ENCODE measurements around the gene DNAH10.

DNAH10 gene

DNA sequence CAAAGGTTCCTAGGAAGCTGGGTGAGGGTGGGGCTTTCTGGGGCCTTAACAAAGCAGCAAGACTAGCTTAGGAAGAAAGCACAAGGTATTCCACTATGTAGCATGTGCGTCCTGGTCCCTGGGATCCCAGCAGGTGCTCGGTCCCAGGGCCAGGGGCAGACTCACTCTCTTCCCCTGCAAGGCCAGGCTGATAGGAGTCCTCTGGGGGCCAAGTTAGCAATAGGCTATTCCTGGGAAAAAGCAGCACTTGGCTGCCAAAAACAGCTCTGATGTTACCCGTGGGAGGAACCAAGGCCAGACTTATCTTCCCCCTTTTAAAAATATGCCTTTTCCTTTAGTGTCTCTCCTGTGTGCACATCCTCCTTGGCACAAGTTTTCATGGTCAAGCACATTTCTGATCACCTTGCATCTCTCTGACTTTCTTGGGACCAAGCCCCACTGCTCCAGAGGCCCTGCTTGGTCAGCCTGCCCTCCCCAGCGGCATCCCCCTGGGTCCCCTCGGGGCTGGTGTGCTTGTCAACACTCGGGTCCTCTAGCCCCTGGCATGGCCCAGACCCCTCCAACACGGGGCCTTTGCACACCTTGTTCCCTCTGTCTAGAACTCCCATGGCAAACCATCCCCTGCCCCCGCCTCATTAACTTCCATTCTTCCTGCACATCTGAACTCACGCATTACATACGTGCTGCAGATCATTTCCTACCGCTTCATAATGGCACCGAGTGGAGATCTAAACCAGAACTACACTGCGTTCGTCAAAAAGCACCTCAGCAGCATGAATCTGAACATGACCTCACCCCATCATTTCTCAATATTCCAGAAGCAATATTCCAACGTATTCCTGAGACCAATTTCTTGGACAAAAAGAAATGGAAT is 188.6 kb downstream of the DNAH10 start:
- Histone ChIP-seq H3K9ac (ENCODE audit: low read depth, low read length, poor library complexity, severe bottlenecking) (no peak overlapping the region), H3K4me2 (ENCODE audit: low read depth, low read length, poor library complexity, severe bottlenecking) (no peak overlapping the region), H3K36me3 (ENCODE audit: insufficient read depth, low read length) (no peaks in the 10 kb centered on the region), H4K20me1 (ENCODE audit: insufficient read depth, low read length, poor library complexity, severe bottlenecking) (no peaks in the 10 kb centered on the region), H3K79me2 (ENCODE audit: insufficient read depth, low read length) (no peaks in the 10 kb centered on the region), H2AFZ (ENCODE audit: low read length) (no peak overlapping the region), H3K4me1 (ENCODE audit: insufficient read depth, low read length, poor library complexity, severe bottlenecking) (no peaks in the 10 kb centered on the region), H3K27me3 (ENCODE audit: insufficient read depth, low read length, poor library complexity, severe bottlenecking) (no peaks in the 10 kb centered on the region), H3K9me3 (ENCODE audit: insufficient read depth, low read depth, low read length) (no peaks in the 10 kb centered on the region), H3K9me2 (replicated peaks; ENCODE audit: low read depth, low read length) (no peaks in the 10 kb centered on the region), H3F3A (ENCODE audit: low read depth) (no peaks in the 10 kb centered on the region), H3K4me3 (ENCODE audit: low read length, poor library complexity, severe bottlenecking) (no peak overlapping the region)
- TF ChIP-seq, protein P1, sequence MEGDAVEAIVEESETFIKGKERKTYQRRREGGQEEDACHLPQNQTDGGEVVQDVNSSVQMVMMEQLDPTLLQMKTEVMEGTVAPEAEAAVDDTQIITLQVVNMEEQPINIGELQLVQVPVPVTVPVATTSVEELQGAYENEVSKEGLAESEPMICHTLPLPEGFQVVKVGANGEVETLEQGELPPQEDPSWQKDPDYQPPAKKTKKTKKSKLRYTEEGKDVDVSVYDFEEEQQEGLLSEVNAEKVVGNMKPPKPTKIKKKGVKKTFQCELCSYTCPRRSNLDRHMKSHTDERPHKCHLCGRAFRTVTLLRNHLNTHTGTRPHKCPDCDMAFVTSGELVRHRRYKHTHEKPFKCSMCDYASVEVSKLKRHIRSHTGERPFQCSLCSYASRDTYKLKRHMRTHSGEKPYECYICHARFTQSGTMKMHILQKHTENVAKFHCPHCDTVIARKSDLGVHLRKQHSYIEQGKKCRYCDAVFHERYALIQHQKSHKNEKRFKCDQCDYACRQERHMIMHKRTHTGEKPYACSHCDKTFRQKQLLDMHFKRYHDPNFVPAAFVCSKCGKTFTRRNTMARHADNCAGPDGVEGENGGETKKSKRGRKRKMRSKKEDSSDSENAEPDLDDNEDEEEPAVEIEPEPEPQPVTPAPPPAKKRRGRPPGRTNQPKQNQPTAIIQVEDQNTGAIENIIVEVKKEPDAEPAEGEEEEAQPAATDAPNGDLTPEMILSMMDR (conservative IDR thresholded peaks at IDR 0.05; ENCODE audit: low read length), result no peak
- TF ChIP-seq EZH2phosphoT487 (IDR thresholded peaks at IDR 0.05; ENCODE audit: borderline replicate concordance), result no peak

DNA sequence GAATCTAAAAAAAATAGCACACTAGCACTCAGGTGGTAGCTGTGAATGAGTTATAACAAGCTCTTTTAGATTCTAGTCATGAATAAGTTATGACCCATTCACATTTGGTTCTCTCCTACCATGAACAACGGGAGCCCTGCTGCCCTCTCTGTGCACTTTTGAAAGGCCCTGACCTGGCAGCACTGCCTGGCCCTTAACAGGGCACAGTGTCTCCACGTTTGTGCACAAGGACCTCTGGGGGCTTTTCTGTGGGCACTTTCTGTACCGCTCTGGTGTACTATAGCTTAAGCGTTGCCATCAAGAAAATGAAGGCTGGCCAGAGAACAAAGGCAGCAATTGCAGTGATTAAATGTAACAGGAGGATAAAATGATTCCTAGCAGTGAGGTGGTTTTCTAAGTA is 189.4 kb downstream of the DNAH10 start:
- H3K4me3 ChIP-seq (ENCODE audit: low read length, poor library complexity, severe bottlenecking), result no peak overlapping the region
- H3K79me2 ChIP-seq (ENCODE audit: insufficient read depth, low read length), result no peaks in the 10 kb centered on the region
- no peaks in the 10 kb centered on the region for H3K36me3 ChIP-seq (ENCODE audit: insufficient read depth, low read length)
- H4K20me1 ChIP-seq (ENCODE audit: insufficient read depth, low read length, poor library complexity, severe bottlenecking), result no peaks in the 10 kb centered on the region
- H2AFZ ChIP-seq (ENCODE audit: low read length), result no peak overlapping the region
- H3K4me2 ChIP-seq (ENCODE audit: low read depth, low read length, poor library complexity, severe bottlenecking), result no peak overlapping the region
- no peaks in the 10 kb centered on the region for H3K4me1 ChIP-seq (ENCODE audit: insufficient read depth, low read length, poor library complexity, severe bottlenecking)
- no peak for TF ChIP-seq EZH2phosphoT487 (IDR thresholded peaks at IDR 0.05; ENCODE audit: borderline replicate concordance)
- TF ChIP-seq, protein P1 (conservative IDR thresholded peaks at IDR 0.05; ENCODE audit: low read length), result no peak
- H3K9ac ChIP-seq (ENCODE audit: low read depth, low read length, poor library complexity, severe bottlenecking), result no peak overlapping the region
- no peaks in the 10 kb centered on the region for H3F3A ChIP-seq (ENCODE audit: low read depth)
- H3K9me2 ChIP-seq (replicated peaks; ENCODE audit: low read depth, low read length), result no peaks in the 10 kb centered on the region
- no peaks in the 10 kb centered on the region for H3K27me3 ChIP-seq (ENCODE audit: insufficient read depth, low read length, poor library complexity, severe bottlenecking)
- no peaks in the 10 kb centered on the region for H3K9me3 ChIP-seq (ENCODE audit: insufficient read depth, low read depth, low read length)

- Histone ChIP-seq H3K4me1 (ENCODE audit: insufficient read depth, low read length, poor library complexity, severe bottlenecking) (no peaks in the 10 kb centered on the region), H3K27me3 (ENCODE audit: insufficient read depth, low read length, poor library complexity, severe bottlenecking) (no peaks in the 10 kb centered on the region), H3K9me2 (replicated peaks; ENCODE audit: low read depth, low read length) (no peaks in the 10 kb centered on the region), H3K4me3 (ENCODE audit: low read length, poor library complexity, severe bottlenecking) (no peak overlapping the region), H3K4me2 (ENCODE audit: low read depth, low read length, poor library complexity, severe bottlenecking) (no peak overlapping the region), H3K9me3 (ENCODE audit: insufficient read depth, low read depth, low read length) (no peaks in the 10 kb centered on the region), H2AFZ (ENCODE audit: low read length) (no peak overlapping the region), H3K9ac (ENCODE audit: low read depth, low read length, poor library complexity, severe bottlenecking) (no peak overlapping the region), H3K36me3 (ENCODE audit: insufficient read depth, low read length) (no peaks in the 10 kb centered on the region), H3K79me2 (ENCODE audit: insufficient read depth, low read length) (no peaks in the 10 kb centered on the region), H3F3A (ENCODE audit: low read depth) (no peaks in the 10 kb centered on the region), H4K20me1 (ENCODE audit: insufficient read depth, low read length, poor library complexity, severe bottlenecking) (no peaks in the 10 kb centered on the region)
- TF ChIP-seq, protein P1 (conservative IDR thresholded peaks at IDR 0.05; ENCODE audit: low read length), result no peak
- no peak for TF ChIP-seq EZH2phosphoT487 (IDR thresholded peaks at IDR 0.05; ENCODE audit: borderline replicate concordance)
Observed at GRCh38 chr12:123952037-123952436, 189.9 kb downstream of the DNAH10 start.

Measured in Loucy (cell line).